ENCODE measurements around the gene RAB11FIP4.

The RAB11FIP4 gene

GRCh38 chr17:31585280-31585630, 193.8 kb downstream of the RAB11FIP4 start:
- DNase-seq (ENCODE audit: low read depth in 1 of 2, low spot score in 1 of 2) = no peak

GRCh38 chr17:31586946-31587345, 195.5 kb downstream of the RAB11FIP4 start:
- DNase-seq (ENCODE audit: low read depth in 1 of 2, low spot score in 1 of 2) = no peak

GRCh38 chr17:31587462-31587861, 196.0 kb downstream of the RAB11FIP4 start:
- DNase-seq (ENCODE audit: low read depth in 1 of 2, low spot score in 1 of 2) = no peak
